T-helper 22 cell (primary cell): Measurements from ENCODE around the gene DUOX2.
"Not testable (repeated sequence)": the region's sequence is repeated elsewhere in the genome, so short reads cannot be mapped to it uniquely, and the experiment has no call there.

Source experiments
- DNase-seq: peaks from one replicate; pipeline ENCODE4 v3.0.0-alpha.2; 2020; ENCODE audit warnings: low read depth

The DUOX2 gene

GRCh38 chr15:45073602-45074001 lies 40.4 kb downstream of the DUOX2 start:
- DNase-seq, result not testable (repeated sequence)

GRCh38 chr15:45069942-45070360 lies 44.0 kb downstream of the DUOX2 start:
- not testable (repeated sequence) for DNase-seq

GRCh38 chr15:45064386-45064785 lies 49.6 kb downstream of the DUOX2 start:
- no peak for DNase-seq

- DNase-seq, result not testable (repeated sequence)
Observed at GRCh38 chr15:45062301-45062700, 51.7 kb downstream of the DUOX2 start.

- DNase-seq, result not testable (repeated sequence)
Observed at GRCh38 chr15:45058690-45059675, 55.0 kb downstream of the DUOX2 start.

GRCh38 chr15:45052676-45053075 lies 61.3 kb downstream of the DUOX2 start:
- not testable (repeated sequence) for DNase-seq

GRCh38 chr15:45050587-45050986 lies 63.4 kb downstream of the DUOX2 start:
- DNase-seq, result no peak

GRCh38 chr15:45048794-45049631 lies 65.0 kb downstream of the DUOX2 start:
- DNase-seq, result no peak

GRCh38 chr15:45048449-45048793 lies 65.6 kb downstream of the DUOX2 start:
- not testable (repeated sequence) for DNase-seq

GRCh38 chr15:45044270-45044669 lies 69.7 kb downstream of the DUOX2 start:
- not testable (repeated sequence) for DNase-seq

- DNase-seq, result not testable (repeated sequence)
Observed at GRCh38 chr15:45042859-45043258, 71.1 kb downstream of the DUOX2 start.
